Astrocyte of the spinal cord (primary cell): ENCODE data around the gene LCN15.
"Not testable (repeated sequence)": the region's sequence is repeated elsewhere in the genome, so short reads cannot be mapped to it uniquely, and the experiment has no call there.

Experiments
- DNase-seq: peaks from one replicate; pipeline ENCODE4 v3.0.0; 2011; ENCODE audit warnings: low read depth, low spot score
- H3K4me3 ChIP-seq: 2 replicates; pipeline ENCODE4 v1.5.1; 2011; ENCODE audit warnings: low read depth, mild to moderate bottlenecking, low read length, moderate library complexity
- in situ Hi-C: cut with HindIII; loops from 2 replicates; pipeline ENCODE4 v1.10.0; 2017; ENCODE audit warnings: low sequenced_read_pairs
- TF ChIP-seq, protein P1 (sequence below): IDR thresholded peaks from 2 replicates; pipeline ENCODE4 v1.5.1; 2012; ENCODE audit warnings: low read depth, mild to moderate bottlenecking, low read length, inconsistent platforms

The LCN15 gene

GRCh38 chr9:136762915-136763648, 1.2 kb downstream of the LCN15 start:
- in situ Hi-C loops: no loop called here
- no peak for DNase-seq
- no peak overlapping the region for H3K4me3 ChIP-seq

GRCh38 chr9:136762221-136762691, 2.1 kb downstream of the LCN15 start:
- H3K4me3 ChIP-seq: no peak overlapping the region
- DNase-seq: no peak
- in situ Hi-C loops: no loop called here
- TF ChIP-seq, protein P1, sequence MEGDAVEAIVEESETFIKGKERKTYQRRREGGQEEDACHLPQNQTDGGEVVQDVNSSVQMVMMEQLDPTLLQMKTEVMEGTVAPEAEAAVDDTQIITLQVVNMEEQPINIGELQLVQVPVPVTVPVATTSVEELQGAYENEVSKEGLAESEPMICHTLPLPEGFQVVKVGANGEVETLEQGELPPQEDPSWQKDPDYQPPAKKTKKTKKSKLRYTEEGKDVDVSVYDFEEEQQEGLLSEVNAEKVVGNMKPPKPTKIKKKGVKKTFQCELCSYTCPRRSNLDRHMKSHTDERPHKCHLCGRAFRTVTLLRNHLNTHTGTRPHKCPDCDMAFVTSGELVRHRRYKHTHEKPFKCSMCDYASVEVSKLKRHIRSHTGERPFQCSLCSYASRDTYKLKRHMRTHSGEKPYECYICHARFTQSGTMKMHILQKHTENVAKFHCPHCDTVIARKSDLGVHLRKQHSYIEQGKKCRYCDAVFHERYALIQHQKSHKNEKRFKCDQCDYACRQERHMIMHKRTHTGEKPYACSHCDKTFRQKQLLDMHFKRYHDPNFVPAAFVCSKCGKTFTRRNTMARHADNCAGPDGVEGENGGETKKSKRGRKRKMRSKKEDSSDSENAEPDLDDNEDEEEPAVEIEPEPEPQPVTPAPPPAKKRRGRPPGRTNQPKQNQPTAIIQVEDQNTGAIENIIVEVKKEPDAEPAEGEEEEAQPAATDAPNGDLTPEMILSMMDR: no peak

More at GRCh38 chr9:136762915-136763648, 1.2 kb downstream of the LCN15 start:
- TF ChIP-seq, protein P1: no peak

- TF ChIP-seq, protein P1: no peak
- no peak for DNase-seq
- in situ Hi-C loops: no loop called here
- H3K4me3 ChIP-seq: no peak overlapping the region
Measured at GRCh38 chr9:136761545-136761981, 2.8 kb downstream of the LCN15 start.

DNA sequence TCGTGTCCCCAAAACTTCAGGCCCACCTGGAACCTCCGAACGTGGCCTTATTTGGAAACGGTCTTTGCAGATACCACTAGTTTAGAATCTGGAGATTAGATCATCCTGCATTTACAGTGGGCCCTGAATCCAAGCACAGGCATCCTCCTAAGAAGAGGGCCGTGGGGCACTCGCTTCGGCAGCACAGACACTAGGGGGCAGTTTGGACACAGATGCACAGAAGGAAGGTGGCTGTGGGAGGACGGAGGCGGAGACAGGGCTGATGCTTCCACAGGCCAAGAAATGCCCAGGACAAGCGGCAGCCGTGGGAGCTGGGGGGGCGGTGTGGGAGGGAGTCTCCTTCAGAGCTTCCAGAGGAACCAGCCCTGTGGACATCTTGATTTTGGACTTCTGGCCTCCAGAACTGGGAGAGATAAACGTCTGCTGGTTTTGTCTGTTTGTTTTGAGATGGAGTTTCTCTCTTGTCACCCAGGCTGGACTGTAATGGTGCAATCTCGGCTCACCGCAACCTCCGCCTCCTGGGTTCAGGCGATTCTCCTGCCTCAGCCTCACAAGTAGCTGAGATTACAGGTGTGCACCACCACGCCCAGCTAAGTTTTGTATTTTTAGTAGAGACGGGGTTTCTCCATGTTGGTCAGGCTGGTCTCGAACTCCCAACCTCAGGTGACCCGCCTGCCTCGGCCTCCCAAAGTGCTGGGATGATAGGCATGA, 3.3 kb downstream of the LCN15 start:
- peak; percentile 55 for DNase-seq
- H3K4me3 ChIP-seq, in situ Hi-C loops: not testable (repeated sequence)
- TF ChIP-seq, protein P1: peak; percentile 79

GRCh38 chr9:136760424-136760823, 3.9 kb downstream of the LCN15 start:
- TF ChIP-seq, protein P1: no peak
- H3K4me3 ChIP-seq: no peak overlapping the region
- DNase-seq: no peak
- in situ Hi-C loops: no loop called here

- in situ Hi-C loops: no loop called here
- TF ChIP-seq, protein P1: no peak
- H3K4me3 ChIP-seq: no peak overlapping the region
- no peak for DNase-seq
Measured at GRCh38 chr9:136759436-136760325, 4.6 kb downstream of the LCN15 start.
